Central memory CD8-positive, alpha-beta T cell (primary cell): Measurements from ENCODE around the gene HELT.
A peak's percentile ranks its signal among the peaks of the same experiment; 100 is the strongest.
"Not testable (repeated sequence)": the region's sequence is repeated elsewhere in the genome, so short reads cannot be mapped to it uniquely, and the experiment has no call there.

ENCODE experiments used
- ATAC-seq: fragments of 150-1000 bp; cut with Tn5 transposase; replicated peaks from 2 replicates; pipeline ENCODE4 v1.10.0; 2022; ENCODE audit warnings: mild to moderate bottlenecking, moderate FRiP score, moderate number of reproducible peaks; ENCODE audit not compliant: poor library complexity, severe bottlenecking; ENCODE audit errors: extremely low read depth
- DNase-seq, 2 donors: peaks; one replicate each; pipeline ENCODE4 v3.0.0; 2021; ENCODE audit warnings: low spot score in 2 of 2
- H3K27ac Mint-ChIP-seq: one replicate; pipeline ENCODE4 v1.8.0; 2022; ENCODE audit warnings: low read depth, mild to moderate bottlenecking, moderate library complexity, mixed read lengths
- H3K27me3 Mint-ChIP-seq: one replicate; pipeline ENCODE4 v1.8.0; 2022; ENCODE audit warnings: mixed read lengths
- H3K36me3 Mint-ChIP-seq: one replicate; pipeline ENCODE4 v1.8.0; 2022; ENCODE audit warnings: mild to moderate bottlenecking, moderate library complexity, mixed read lengths; ENCODE audit not compliant: insufficient read depth
- H3K4me1 Mint-ChIP-seq: one replicate; pipeline ENCODE4 v1.8.0; 2022; ENCODE audit warnings: mixed read lengths
- H3K4me3 Mint-ChIP-seq: one replicate; pipeline ENCODE4 v1.8.0; 2022; ENCODE audit warnings: mild to moderate bottlenecking, moderate library complexity, mixed read lengths
- H3K9me3 Mint-ChIP-seq: one replicate; pipeline ENCODE4 v1.8.0; 2022; ENCODE audit warnings: mixed read lengths

The HELT gene, protein sequence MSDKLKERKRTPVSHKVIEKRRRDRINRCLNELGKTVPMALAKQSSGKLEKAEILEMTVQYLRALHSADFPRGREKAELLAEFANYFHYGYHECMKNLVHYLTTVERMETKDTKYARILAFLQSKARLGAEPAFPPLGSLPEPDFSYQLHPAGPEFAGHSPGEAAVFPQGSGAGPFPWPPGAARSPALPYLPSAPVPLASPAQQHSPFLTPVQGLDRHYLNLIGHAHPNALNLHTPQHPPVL

DNA sequence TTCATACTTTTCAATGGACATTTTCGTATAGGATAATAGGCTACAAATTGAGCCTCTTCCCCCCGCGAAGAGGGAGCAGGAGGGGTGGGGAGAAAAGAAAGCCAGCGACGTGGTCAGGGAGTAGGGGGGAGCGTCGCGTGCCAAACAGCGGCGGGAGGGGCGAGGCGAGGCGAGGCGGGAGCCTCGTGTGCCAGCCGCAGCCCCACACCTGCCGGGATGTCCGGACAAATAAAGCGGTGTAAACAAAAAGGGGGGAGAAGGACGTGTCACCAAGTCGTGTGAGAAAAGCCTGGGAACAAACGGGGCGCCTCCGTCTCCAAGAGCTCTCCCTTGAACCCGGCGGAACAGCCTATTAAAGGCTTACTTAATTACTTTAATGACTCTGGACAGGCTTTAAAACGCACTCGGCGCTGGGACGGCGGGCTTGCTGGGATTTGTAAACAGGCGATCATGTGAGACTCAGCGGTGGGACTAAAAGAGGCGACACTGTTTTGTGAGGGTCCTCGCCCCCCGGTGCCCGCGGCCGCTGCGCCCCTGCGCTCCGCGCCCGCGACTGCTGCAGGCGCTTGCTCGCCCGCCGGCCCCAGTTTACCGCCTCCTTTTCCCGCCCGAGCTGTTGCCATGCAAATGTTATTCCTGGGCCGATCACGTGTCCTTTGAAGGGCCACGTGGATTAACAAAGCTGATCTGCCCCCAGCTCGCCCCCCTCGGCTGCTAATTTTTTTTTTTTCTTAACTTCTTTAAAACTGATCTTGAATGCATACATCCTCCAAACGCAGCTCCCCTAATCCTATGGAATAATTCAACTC lies at the start of gene HELT:
TSS of gene HELT (plus strand) at position 527 of the 809 bp plus-strand sequence. CDS start 439 bp downstream, outside the sequence.
- peaks cover 19% of the 10 kb centered on the region for H3K4me1 Mint-ChIP-seq

DNA sequence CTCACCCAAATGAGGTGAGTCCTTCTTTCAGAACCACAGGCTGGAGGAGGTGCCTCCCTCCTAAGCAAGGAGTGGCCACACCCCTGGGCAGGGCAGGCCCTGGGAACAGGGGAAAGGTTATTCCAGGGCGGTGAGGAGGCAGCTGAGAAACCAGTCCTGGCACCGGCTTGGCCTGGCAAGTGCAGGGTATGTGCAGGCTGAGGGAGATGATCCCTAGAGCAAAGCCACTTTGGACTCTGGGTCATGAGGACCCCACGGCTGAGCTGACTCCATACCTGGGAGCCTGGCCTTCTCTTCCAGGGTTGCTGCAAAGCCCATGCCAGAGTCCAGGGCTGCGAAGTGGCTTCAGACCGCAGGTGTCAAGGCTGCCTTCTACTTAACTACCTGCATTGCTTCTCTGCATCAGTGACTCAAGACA lies 49.5 kb upstream of the HELT start:
- H3K9me3 Mint-ChIP-seq = peaks cover 12% of the 10 kb centered on the region
- peaks cover 39% of the 10 kb centered on the region for H3K36me3 Mint-ChIP-seq
- DNase-seq (no peak), ATAC-seq (no peak)
- H3K4me1 Mint-ChIP-seq = peaks cover 6% of the 10 kb centered on the region
- H3K4me3 Mint-ChIP-seq = no peak overlapping the region
- peak overlapping the region; percentile 95 for H3K27ac Mint-ChIP-seq
- H3K27me3 Mint-ChIP-seq = peaks cover 38% of the 10 kb centered on the region

More for the DNA sequence above, at the start of gene HELT:
- no peaks in the 10 kb centered on the region for H3K9me3 Mint-ChIP-seq
- H3K27ac Mint-ChIP-seq = no peak within 1 kb of the TSS
- ATAC-seq = no peak
- no peak within 1 kb of the TSS for H3K4me3 Mint-ChIP-seq
- no peak for DNase-seq
- peaks cover 91% of the 10 kb centered on the region for H3K27me3 Mint-ChIP-seq
- no peaks in the 10 kb centered on the region for H3K36me3 Mint-ChIP-seq

DNA sequence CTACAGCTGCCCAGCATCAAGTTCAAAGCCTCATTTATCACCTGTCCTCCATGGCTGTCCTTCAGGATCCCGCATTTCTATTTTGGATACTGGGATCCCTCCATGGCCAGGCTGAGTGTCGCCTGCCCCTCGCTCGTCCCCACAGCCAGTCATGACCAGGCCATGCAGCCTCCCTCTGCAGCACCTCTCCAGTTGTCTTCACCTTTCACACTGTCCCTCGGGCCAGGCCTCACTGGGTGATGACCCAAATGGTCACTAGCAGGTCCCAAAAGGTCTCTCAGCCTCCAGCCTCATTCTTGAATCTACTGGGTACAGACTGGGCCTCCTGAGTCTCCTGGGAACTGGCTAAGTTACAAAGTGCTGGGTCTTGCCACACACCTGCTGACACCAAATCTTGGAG lies 48.7 kb upstream of the HELT start:
- DNase-seq = no peak
- ATAC-seq = no peak

DNA sequence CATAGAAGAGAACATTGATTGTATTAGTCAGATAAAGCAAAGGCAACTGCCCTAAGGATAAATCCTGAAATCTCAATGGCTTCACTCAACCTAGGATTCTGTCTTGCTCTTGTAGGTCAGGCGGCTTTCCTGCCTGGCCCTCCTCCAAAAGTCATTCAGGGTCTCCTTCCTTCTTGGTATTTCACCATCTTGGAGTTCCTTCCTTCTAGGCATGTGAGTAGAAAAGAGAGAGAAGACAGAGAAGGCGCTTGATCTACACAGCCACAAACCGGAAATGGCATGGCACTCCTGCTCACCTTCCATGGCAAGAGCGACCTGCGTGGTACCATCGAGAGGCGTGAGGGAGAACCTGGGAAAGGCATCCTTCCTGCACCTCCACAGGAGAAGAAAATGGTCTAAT lies 45.3 kb upstream of the HELT start:
- peaks cover 57% of the 10 kb centered on the region for H3K27me3 Mint-ChIP-seq
- H3K27ac Mint-ChIP-seq = no peak overlapping the region
- ATAC-seq (no peak), DNase-seq (no peak)
- peaks cover 6% of the 10 kb centered on the region for H3K9me3 Mint-ChIP-seq
- peaks cover 9% of the 10 kb centered on the region for H3K36me3 Mint-ChIP-seq
- H3K4me3 Mint-ChIP-seq = no peak overlapping the region
- no peaks in the 10 kb centered on the region for H3K4me1 Mint-ChIP-seq

More for the DNA sequence above, 48.7 kb upstream of the HELT start:
- H3K4me3 Mint-ChIP-seq = no peak overlapping the region
- peaks cover 32% of the 10 kb centered on the region for H3K36me3 Mint-ChIP-seq
- H3K9me3 Mint-ChIP-seq = peaks cover 12% of the 10 kb centered on the region
- peaks cover 6% of the 10 kb centered on the region for H3K4me1 Mint-ChIP-seq
- H3K27me3 Mint-ChIP-seq = peaks cover 40% of the 10 kb centered on the region
- no peak overlapping the region for H3K27ac Mint-ChIP-seq

DNA sequence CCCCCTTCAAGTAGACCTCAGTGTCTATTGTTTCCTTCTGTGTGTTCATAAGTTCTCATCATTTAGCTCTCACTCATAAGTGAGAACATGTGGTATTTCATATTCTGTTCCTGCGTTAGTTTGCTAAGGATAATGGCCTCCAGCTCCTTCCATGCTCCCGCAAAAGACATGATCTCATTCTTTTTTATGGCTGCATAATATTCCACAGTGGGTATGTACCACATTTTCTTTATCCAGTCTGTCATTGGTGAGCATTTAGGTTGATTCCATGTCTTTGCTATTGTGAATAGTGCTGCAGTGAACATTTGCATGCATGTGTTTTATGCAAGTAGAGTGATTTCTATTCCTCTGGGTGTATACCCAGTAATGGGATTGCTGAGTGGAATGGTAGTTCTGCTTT lies 41.9 kb upstream of the HELT start:
- not testable (repeated sequence) for H3K9me3 Mint-ChIP-seq, ATAC-seq, H3K36me3 Mint-ChIP-seq

DNA sequence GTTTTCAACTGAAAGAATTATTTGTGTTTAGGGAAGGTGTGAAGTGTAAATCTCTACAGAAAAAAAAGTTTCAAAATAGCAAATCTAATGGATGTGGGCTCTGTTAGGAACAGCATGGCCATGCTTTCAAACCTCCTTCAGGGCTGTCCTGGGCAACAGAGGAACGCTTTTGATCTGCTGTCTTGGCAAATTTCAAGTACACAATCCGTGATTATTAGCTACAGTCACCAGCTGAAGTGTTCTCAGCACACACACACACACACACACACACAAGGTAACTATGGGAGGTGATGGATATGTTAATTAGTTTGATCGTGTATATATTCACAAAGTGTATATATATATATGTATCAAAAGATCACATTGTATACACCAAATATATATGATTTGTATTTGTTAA lies 40.5 kb upstream of the HELT start:
- no peak overlapping the region for H3K4me3 Mint-ChIP-seq
- no peak for DNase-seq
- peaks cover 59% of the 10 kb centered on the region for H3K27me3 Mint-ChIP-seq

More for the DNA sequence above, 41.9 kb upstream of the HELT start:
- H3K27me3 Mint-ChIP-seq = peaks cover 70% of the 10 kb centered on the region
- H3K4me3 Mint-ChIP-seq, H3K27ac Mint-ChIP-seq, H3K4me1 Mint-ChIP-seq, DNase-seq: not testable (repeated sequence)

DNA sequence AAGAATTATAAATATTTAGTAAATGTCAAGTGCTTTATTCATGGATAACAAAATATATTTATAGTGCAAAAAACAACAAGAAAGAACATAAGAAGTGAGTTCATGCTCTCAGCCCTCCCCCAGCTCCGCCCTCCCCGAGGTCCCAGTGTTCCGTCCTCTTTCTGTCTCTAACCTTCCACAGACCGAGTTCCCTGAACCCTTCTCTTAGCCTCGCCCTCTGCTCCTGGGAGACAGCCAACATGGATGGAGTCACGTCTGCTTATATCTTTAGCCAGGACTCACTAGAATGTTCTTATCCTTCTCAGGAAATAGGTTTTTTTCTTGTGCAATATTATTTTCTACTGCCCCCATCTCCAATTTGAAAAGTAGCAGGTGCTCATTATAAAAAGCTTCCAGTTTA lies 40.1 kb upstream of the HELT start:
- no peaks in the 10 kb centered on the region for H3K36me3 Mint-ChIP-seq
- no peak for ATAC-seq
- H3K27ac Mint-ChIP-seq = no peak overlapping the region
- peaks cover 4% of the 10 kb centered on the region for H3K4me1 Mint-ChIP-seq
- H3K27me3 Mint-ChIP-seq = peaks cover 54% of the 10 kb centered on the region
- DNase-seq = no peak
- no peak overlapping the region for H3K4me3 Mint-ChIP-seq
- no peaks in the 10 kb centered on the region for H3K9me3 Mint-ChIP-seq

More for the DNA sequence above, 40.5 kb upstream of the HELT start:
- H3K4me1 Mint-ChIP-seq = peaks cover 4% of the 10 kb centered on the region
- no peaks in the 10 kb centered on the region for H3K36me3 Mint-ChIP-seq
- no peak for ATAC-seq
- H3K9me3 Mint-ChIP-seq = no peaks in the 10 kb centered on the region
- no peak overlapping the region for H3K27ac Mint-ChIP-seq

DNA sequence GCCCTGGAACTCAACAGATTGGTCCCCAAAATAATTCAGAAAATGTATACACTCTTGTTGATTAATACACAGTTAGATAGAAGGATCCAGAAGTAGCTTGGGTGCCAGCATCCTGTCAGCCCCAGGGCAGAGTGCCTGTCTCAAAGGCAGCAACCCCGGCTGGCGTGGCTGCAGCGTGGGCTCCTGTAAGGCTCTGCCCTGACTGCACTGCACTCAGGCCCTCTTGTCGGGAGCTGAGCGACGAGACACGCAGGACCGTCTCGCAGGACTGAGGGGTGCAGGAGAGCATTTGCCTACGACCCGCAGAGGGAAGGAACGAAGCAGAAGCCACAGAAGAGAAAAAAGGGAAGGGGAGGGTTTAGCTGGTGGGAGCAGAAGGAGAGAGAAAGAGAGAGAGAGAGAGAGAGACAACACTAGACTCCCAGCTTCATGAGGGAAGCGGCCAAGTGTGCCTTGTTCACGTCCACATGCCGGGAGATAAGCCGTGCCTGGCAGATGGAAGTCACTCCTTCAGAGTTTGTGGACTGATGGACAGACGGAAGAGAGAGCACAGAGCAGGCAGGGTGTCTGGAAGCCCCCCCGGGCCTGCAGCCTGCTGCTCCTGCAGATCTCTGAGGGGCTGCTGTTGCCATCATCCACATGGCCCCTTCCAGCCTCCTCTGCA lies 38.7 kb upstream of the HELT start:
- no peak overlapping the region for H3K27ac Mint-ChIP-seq
- no peak overlapping the region for H3K4me3 Mint-ChIP-seq
- no peaks in the 10 kb centered on the region for H3K36me3 Mint-ChIP-seq
- ATAC-seq (no peak), DNase-seq (no peak)
- H3K9me3 Mint-ChIP-seq = no peaks in the 10 kb centered on the region
- peaks cover 49% of the 10 kb centered on the region for H3K27me3 Mint-ChIP-seq
- peaks cover 4% of the 10 kb centered on the region for H3K4me1 Mint-ChIP-seq

DNA sequence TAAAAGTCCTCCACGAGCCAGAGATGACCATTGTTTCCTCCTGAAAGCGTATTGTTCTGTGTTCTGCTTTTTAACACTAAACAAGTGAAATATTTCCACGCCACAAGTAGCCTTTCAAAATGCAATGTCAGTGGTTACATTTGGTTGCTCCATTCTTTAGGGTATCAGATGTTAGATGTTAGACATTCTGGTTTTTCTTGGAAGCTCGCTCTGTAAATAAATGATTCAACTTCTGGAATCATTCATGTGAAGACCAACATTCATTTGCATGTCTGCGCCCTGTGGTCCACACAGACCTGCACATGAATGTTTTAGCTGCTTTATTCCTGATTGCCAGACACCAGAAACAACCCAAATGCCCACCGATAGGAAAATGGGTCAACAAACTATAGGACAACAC lies 38.0 kb upstream of the HELT start:
- DNase-seq (no peak), ATAC-seq (no peak)
- peaks cover 42% of the 10 kb centered on the region for H3K27me3 Mint-ChIP-seq
- no peaks in the 10 kb centered on the region for H3K9me3 Mint-ChIP-seq
- H3K4me3 Mint-ChIP-seq = no peak overlapping the region
- peaks cover 4% of the 10 kb centered on the region for H3K4me1 Mint-ChIP-seq
- H3K36me3 Mint-ChIP-seq = no peaks in the 10 kb centered on the region
- H3K27ac Mint-ChIP-seq = no peak overlapping the region

DNA sequence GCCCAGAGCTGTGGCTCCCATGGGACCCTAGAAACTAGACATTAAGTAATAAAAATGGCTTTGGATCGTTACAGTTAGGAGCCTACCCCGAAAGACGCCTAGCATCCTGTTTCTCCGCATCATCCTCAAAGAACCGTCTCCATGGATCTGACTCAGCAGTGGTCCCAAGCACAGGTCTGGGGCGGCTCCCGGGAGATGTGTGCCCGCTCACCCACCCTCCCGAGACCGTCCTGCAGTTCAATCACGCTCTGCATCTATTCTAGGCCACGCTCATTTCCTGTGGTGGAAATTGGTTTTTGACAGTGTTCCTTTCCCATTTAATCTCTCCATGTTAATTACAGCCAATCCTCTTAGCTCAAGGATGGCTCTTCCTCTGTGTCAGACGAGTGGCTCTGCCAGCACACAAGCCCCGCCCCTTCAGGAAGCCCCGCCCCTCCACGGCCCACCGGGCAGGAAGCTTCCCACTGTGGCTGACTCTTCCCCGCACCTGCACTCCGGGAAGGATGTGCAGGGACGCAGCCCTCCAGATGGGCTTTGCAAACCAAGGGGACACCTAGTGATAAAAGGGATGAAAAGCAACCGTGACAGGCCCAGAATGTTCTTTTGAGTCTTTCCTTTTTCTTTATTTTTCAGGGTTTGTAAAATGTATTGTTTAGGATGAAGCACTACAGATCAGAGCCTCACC lies 34.5 kb upstream of the HELT start:
- H3K4me1 Mint-ChIP-seq = peaks cover 4% of the 10 kb centered on the region
- H3K27me3 Mint-ChIP-seq = peaks cover 16% of the 10 kb centered on the region
- no peak for DNase-seq

DNA sequence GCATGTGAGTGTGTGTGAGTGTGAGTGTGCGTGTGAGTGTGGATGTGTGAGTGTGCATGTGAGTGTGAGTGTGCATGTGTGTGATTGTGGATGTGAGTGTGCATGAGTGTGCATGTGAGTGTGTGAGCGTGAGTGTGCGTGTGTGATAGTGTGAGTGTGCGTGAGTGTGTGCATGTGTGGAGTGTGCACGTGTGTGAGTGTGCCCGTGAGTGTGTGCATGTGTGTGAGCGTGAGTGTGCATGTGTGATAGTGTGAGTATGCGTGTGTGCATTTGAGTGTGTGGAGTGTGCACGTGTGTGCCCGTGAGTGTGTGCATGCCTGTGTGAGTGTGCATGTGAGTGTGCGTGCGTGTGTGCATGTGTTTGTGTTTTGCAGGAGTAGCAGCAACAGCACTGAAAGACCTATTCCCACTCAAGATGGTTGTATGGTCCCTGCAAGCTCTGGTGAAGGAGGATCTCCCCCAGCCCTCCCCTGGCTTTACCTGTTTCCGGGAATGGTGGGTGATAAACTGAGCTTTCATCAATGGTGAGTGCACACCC lies 30.7 kb upstream of the HELT start:
- H3K4me1 Mint-ChIP-seq = no peaks in the 10 kb centered on the region
- ATAC-seq (no peak), DNase-seq (no peak)
- no peaks in the 10 kb centered on the region for H3K27me3 Mint-ChIP-seq
- H3K4me3 Mint-ChIP-seq = no peak overlapping the region
- H3K9me3 Mint-ChIP-seq = no peaks in the 10 kb centered on the region
- no peaks in the 10 kb centered on the region for H3K36me3 Mint-ChIP-seq
- H3K27ac Mint-ChIP-seq = no peak overlapping the region

More for the DNA sequence above, 34.5 kb upstream of the HELT start:
- Mint-ChIP-seq H3K27ac (no peak overlapping the region), H3K4me3 (no peak overlapping the region), H3K36me3 (no peaks in the 10 kb centered on the region), H3K9me3 (no peaks in the 10 kb centered on the region)
- no peak for ATAC-seq

DNA sequence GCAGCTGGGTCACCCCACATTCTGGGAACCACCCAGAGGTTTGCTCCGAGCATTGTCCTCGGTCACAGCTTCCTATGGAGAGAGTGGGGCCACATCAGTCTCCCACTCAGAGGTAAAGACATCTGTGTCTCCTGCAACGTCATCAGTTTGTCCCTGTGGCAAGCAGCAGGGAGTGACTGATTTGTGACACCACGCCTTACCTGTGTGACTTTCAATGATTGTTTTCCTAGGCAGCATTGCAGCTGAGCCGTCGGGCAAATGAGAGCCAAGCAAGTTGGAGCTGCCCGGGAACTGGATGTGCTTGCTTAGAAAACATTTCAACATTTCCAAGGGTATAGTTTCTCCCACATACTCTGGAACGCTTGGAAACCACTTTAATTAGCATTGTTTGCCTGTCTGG lies 29.7 kb upstream of the HELT start:
- H3K36me3 Mint-ChIP-seq = no peaks in the 10 kb centered on the region
- DNase-seq (no peak), ATAC-seq (no peak)
- no peak overlapping the region for H3K4me3 Mint-ChIP-seq
- H3K27me3 Mint-ChIP-seq = no peaks in the 10 kb centered on the region
- H3K27ac Mint-ChIP-seq = no peak overlapping the region
- H3K4me1 Mint-ChIP-seq = no peaks in the 10 kb centered on the region
- H3K9me3 Mint-ChIP-seq = no peaks in the 10 kb centered on the region
